OCI-LY1 (cell line): ENCODE data around the gene LCE1E.

Experiments used
- H2AFZ ChIP-seq: fragments of 200-600 bp; sonication (generic), shearing (Covaris generic); 2 replicates; pipeline ENCODE4 v1.6.0; 2014; ENCODE audit warnings: antibody characterized with exemption, mild to moderate bottlenecking, low read length
- H3F3A ChIP-seq: fragments of 200-600 bp; sonication (generic), shearing (Covaris generic); 2 replicates; pipeline ENCODE4 v1.6.0; 2014; ENCODE audit warnings: mild to moderate bottlenecking, antibody characterized with exemption, low read length, moderate library complexity; ENCODE audit not compliant: insufficient read depth
- H3K27ac ChIP-seq: fragments of 200-600 bp; sonication (generic); 2 replicates; pipeline ENCODE4 v1.5.1; 2014; ENCODE audit warnings: low read length, mixed run types, mild to moderate bottlenecking, low read depth; ENCODE audit not compliant: poor library complexity, severe bottlenecking
- H3K27me3 ChIP-seq: fragments of 200-600 bp; sonication (generic); 2 replicates; pipeline ENCODE4 v1.6.0; 2014; ENCODE audit warnings: antibody characterized with exemption, mild to moderate bottlenecking, low read length, moderate library complexity; ENCODE audit not compliant: insufficient read depth
- H3K36me3 ChIP-seq: fragments of 200-600 bp; sonication (generic); 2 replicates; pipeline ENCODE4 v1.6.1; 2014; ENCODE audit warnings: mild to moderate bottlenecking, antibody characterized with exemption, low read length, moderate library complexity, mixed read lengths; ENCODE audit not compliant: insufficient read depth
- H3K4me1 ChIP-seq: fragments of 200-600 bp; sonication (generic); 2 replicates; pipeline ENCODE4 v1.5.1; 2014; ENCODE audit warnings: mild to moderate bottlenecking, low read length, moderate library complexity; ENCODE audit not compliant: insufficient read depth, severe bottlenecking
- H3K4me2 ChIP-seq: fragments of 200-600 bp; sonication (generic), shearing (Covaris generic); 2 replicates; pipeline ENCODE4 v1.6.1; 2014; ENCODE audit warnings: low read length
- H3K4me3 ChIP-seq: fragments of 200-600 bp; sonication (generic); 2 replicates; pipeline ENCODE4 v1.5.1; 2014; ENCODE audit warnings: low read length, low read depth, mild to moderate bottlenecking, mixed read lengths; ENCODE audit not compliant: poor library complexity, severe bottlenecking
- H3K79me2 ChIP-seq: fragments of 200-600 bp; shearing (Covaris generic); 2 replicates; pipeline ENCODE4 v1.6.1; 2016; ENCODE audit warnings: mixed run types, low read length, mixed read lengths; ENCODE audit not compliant: insufficient read depth
- H3K9ac ChIP-seq: fragments of 200-600 bp; sonication (generic), shearing (Covaris generic); 2 replicates; pipeline ENCODE4 v1.6.1; 2014; ENCODE audit warnings: mild to moderate bottlenecking, low read length, mixed read lengths
- H3K9me2 ChIP-seq: fragments of 200-600 bp; sonication (generic), shearing (Covaris generic); 2 replicates; pipeline ENCODE4 v1.6.1; 2014; ENCODE audit warnings: low read depth, mild to moderate bottlenecking, low read length, mixed read lengths
- H3K9me3 ChIP-seq: fragments of 200-600 bp; shearing (Covaris generic); 2 replicates; pipeline ENCODE4 v1.6.1; 2014; ENCODE audit warnings: low read length, mixed read lengths
- H4K20me1 ChIP-seq: fragments of 200-600 bp; sonication (generic), shearing (Covaris generic); 2 replicates; pipeline ENCODE4 v1.6.0; 2016; ENCODE audit warnings: mild to moderate bottlenecking, low read length; ENCODE audit not compliant: insufficient read depth
- EZH2 ChIP-seq: fragments of 200-600 bp; sonication (generic), shearing (Covaris generic); IDR thresholded peaks from 2 replicates; pipeline ENCODE4 v1.8.0; 2017; ENCODE audit warnings: borderline replicate concordance, mixed run types, mild to moderate bottlenecking, antibody characterized with exemption, low read length, moderate library complexity, mixed read lengths
- TF ChIP-seq, protein P1 (sequence below): fragments of 200-600 bp; sonication (generic), shearing (Covaris generic); IDR thresholded peaks from 2 replicates; pipeline ENCODE4 v1.5.1; 2017; ENCODE audit warnings: mild to moderate bottlenecking, antibody characterized with exemption, low read length, moderate library complexity, mixed read lengths

Gene LCE1E

DNA sequence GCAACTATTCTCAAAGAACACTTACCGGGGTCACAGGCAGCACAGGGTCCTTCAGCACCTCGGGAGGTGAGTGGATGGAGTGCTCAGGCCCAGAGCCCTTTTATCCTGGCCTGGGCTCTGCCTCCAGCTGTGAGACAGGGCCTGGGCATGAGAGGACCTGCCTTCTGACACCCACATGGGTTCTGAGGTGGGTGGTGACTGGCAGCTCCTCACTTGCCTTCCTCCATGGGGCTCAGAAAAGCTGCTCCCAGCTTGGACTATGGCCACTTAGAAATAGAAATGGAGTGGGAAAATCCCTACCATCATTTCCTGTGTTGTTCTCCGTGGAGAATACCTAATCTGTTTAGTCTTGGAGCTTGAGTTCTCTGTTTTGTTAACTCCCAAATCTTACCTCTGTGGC is 20.5 kb downstream of the LCE1E start, which contains the start of gene LCE1C:
LCE1C (minus strand) TSS at position 76 of the 400 bp plus-strand sequence. CDS start 1,173 bp downstream, outside the sequence.
- H3K4me2 ChIP-seq = no peak within 1 kb of the TSS
- H3K9ac ChIP-seq = no peak within 1 kb of the TSS
- H3K36me3 ChIP-seq = no peaks in the 10 kb centered on the region
- H3K9me2 ChIP-seq = no peaks in the 10 kb centered on the region
- no peaks in the 10 kb centered on the region for H3K9me3 ChIP-seq
- H2AFZ ChIP-seq = no peak within 1 kb of the TSS
- no peaks in the 10 kb centered on the region; the same call in 1 of the 2 replicates for H3K27me3 ChIP-seq
- no peaks in the 10 kb centered on the region for H3K79me2 ChIP-seq
- no peaks in the 10 kb centered on the region for H3K4me1 ChIP-seq
- TF ChIP-seq, protein P1, sequence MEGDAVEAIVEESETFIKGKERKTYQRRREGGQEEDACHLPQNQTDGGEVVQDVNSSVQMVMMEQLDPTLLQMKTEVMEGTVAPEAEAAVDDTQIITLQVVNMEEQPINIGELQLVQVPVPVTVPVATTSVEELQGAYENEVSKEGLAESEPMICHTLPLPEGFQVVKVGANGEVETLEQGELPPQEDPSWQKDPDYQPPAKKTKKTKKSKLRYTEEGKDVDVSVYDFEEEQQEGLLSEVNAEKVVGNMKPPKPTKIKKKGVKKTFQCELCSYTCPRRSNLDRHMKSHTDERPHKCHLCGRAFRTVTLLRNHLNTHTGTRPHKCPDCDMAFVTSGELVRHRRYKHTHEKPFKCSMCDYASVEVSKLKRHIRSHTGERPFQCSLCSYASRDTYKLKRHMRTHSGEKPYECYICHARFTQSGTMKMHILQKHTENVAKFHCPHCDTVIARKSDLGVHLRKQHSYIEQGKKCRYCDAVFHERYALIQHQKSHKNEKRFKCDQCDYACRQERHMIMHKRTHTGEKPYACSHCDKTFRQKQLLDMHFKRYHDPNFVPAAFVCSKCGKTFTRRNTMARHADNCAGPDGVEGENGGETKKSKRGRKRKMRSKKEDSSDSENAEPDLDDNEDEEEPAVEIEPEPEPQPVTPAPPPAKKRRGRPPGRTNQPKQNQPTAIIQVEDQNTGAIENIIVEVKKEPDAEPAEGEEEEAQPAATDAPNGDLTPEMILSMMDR = no peak
- TF ChIP-seq EZH2 = no peak
- H3F3A ChIP-seq = no peaks in the 10 kb centered on the region
- H3K4me3 ChIP-seq = no peak within 1 kb of the TSS
- H3K27ac ChIP-seq = no peak within 1 kb of the TSS
- H4K20me1 ChIP-seq = no peaks in the 10 kb centered on the region

DNA sequence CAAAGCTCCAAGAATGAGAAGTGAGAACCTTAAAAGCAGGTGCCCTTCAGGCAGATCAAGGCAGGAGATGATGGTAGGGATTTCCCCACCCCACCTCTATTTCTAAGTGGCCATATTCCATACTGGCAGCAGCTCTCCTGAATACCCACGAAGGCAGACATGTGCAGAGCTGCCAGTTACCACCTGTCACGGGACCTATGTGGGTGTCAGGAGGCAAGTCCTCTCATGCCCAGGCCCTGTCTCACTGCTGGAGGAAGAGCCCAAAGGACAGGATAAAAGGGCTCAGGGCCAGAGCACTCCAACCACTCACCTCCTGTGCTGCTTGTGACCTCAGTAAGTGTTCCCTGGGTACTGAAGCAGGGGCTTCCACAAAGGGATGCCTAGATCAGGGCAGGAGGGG is 25.0 kb downstream of the LCE1E start:
- no peak overlapping the region for H2AFZ ChIP-seq
- no peaks in the 10 kb centered on the region for H4K20me1 ChIP-seq
- H3K27ac ChIP-seq = no peak overlapping the region
- no peaks in the 10 kb centered on the region for H3K36me3 ChIP-seq
- H3F3A ChIP-seq = no peaks in the 10 kb centered on the region
- TF ChIP-seq EZH2 = no peak
- TF ChIP-seq, protein P1 = no peak
- H3K4me1 ChIP-seq = no peaks in the 10 kb centered on the region
- H3K9me3 ChIP-seq = no peaks in the 10 kb centered on the region
- H3K27me3 ChIP-seq = no peaks in the 10 kb centered on the region
- no peaks in the 10 kb centered on the region for H3K9me2 ChIP-seq
- H3K4me3 ChIP-seq = no peak overlapping the region
- no peaks in the 10 kb centered on the region for H3K79me2 ChIP-seq
- no peak overlapping the region for H3K4me2 ChIP-seq
- H3K9ac ChIP-seq = no peak overlapping the region

DNA sequence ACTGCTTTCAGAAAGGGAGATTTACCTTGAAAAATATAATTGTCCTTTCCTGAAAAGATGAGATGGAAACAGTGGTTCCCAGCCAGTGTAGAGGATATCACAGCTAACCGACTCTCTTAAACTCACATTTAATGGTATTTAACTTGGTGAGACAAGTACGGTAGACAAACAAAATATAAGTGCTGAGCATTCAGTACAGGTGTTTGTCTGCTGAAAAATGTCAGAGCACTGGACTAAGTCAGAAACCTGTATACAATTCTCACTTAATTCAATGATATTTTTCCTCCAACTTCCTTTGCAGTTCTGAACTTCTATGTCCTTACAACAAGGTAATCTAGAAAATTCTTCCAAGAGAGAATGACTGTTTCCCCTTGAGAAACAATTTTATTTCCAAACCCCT is 25.6 kb downstream of the LCE1E start, which contains the start of gene LCE1B:
LCE1B (plus strand) TSS at position 301 of the 400 bp plus-strand sequence. CDS start 476 bp downstream, outside the sequence.
- no peak within 1 kb of the TSS for H3K4me2 ChIP-seq
- no peak within 1 kb of the TSS for H3K4me3 ChIP-seq
- H2AFZ ChIP-seq = no peak within 1 kb of the TSS
- H3K9me2 ChIP-seq = no peaks in the 10 kb centered on the region
- H4K20me1 ChIP-seq = no peaks in the 10 kb centered on the region
- H3K27me3 ChIP-seq = no peaks in the 10 kb centered on the region
- no peak within 1 kb of the TSS for H3K9ac ChIP-seq
- H3K79me2 ChIP-seq = no peaks in the 10 kb centered on the region
- no peaks in the 10 kb centered on the region for H3K9me3 ChIP-seq
- no peaks in the 10 kb centered on the region for H3K36me3 ChIP-seq
- no peak within 1 kb of the TSS for H3K27ac ChIP-seq
- TF ChIP-seq, protein P1 = no peak
- TF ChIP-seq EZH2 = no peak
- no peaks in the 10 kb centered on the region for H3K4me1 ChIP-seq
- no peaks in the 10 kb centered on the region for H3F3A ChIP-seq
